GM19467 (cell line): Measurements from ENCODE around the gene AP2S1.
"Not testable (repeated sequence)": the region's sequence is repeated elsewhere in the genome, so short reads cannot be mapped to it uniquely, and the experiment has no call there.

Experiments
- ATAC-seq: cut with Tn5 transposase; IDR thresholded peaks from one replicate; pipeline ENCODE4 v1.9.1; 2021; ENCODE audit warnings: mild to moderate bottlenecking, moderate library complexity; ENCODE audit not compliant: unreplicated experiment

AP2S1 gene

DNA sequence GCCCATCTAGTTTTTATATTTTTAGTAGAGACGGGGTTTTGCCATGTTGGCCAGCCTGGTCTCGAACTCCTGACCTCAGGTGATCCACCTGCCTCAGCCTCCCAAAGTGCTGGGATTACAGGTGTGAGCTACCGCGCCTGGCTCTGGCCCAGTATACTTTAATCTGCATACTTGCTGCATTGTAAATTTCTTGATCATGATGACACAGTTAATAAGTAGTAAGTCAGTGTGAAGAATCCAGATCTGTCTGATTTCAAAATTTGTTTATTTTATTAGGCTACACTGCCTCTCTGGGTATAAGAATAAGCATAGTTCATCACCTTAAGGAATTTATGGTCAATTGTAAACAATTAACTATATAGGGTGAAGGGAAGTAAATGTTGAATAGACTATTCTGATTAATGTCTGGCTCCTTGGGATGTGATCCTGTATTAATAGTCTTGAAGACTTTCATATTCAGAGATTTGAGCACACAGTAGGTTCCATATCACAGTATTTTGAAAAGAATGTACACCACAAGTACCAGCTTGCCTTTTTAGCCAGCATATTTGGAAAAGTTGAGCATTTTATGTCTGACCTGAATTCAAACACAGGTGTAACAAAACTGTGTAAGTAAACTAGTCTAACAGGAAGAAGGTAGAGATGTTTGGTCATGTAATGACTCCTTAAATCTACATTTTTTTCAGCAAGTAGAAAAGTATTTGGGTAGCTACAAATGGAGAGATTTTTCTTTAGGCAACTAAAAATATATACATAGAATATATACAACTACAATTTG is 17.6 kb upstream of the AP2S1 start:
- ATAC-seq = no peak

GRCh38 chr19:46867170-46867569 is 16.5 kb upstream of the AP2S1 start:
- no peak for ATAC-seq

DNA sequence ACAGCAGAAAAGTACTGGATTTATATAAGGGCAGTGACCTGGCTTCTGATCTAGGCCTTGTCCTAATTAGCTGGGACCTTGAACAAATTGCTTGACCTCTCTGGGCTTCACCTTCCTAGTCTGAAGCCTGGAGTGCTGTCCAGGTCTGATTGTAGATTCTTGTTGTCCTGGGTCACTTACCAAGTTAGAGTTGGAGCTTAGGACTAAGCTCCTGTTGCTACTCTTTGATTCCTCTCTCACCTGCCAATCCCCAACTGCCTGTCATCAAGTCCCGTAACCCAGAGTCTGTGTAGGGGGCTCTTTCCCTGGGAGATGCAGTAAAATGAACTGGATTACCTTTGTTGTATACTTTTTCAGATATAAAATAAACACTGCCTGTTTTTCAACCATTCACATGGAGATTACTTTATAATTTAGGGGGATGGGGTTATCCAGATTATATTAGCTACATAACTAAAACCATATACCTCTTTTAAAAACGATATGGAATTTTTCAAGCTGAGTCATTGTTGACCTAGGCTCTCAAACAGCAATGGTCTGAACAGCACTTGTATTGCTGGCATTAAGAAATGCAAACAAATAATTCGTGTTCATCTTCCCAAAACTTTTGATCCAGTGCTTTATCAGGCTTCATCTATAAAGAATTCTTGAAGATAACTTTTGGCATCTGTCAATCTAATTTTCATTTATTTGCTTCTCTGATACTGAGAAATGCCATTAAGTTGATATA is 15.9 kb upstream of the AP2S1 start:
- ATAC-seq = no peak

- ATAC-seq = no peak
Observed at GRCh38 chr19:46863818-46864629, 13.4 kb upstream of the AP2S1 start.

DNA sequence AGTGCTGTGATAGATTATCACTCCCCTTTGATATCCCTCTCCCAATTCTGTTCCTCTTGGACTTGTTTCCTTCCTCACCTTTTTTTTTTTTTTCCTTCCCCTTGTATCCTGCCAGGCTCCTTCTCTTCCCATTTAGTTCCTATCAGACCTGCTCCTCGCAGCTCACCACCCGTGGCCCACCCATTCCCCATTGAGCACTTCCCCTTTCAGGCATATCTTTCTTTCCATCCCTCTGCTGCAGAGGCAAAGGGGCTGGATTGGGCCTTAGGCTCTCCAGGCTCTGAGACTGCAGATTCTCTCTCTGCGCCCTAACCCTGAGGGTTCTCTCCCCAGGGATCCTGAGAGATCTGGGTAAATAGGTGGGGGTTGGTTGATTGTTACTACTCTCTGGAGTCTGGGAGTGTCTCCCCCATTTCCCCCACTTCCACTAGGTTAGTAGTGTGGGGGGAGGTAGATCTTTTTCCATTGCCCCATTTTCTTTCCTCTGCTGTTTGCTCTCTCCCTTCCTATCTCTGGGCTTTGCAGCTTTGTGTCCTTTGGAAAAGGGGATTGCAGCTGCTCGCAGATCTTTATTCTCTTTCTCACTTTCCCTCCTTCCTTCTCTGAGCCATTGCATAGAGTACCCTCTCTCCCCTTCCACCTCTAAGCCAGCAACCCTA is 12.5 kb upstream of the AP2S1 start:
- no peak for ATAC-seq

GRCh38 chr19:46862503-46862834 is 11.8 kb upstream of the AP2S1 start:
- no peak for ATAC-seq

GRCh38 chr19:46861691-46862502 is 11.3 kb upstream of the AP2S1 start:
- no peak for ATAC-seq

DNA sequence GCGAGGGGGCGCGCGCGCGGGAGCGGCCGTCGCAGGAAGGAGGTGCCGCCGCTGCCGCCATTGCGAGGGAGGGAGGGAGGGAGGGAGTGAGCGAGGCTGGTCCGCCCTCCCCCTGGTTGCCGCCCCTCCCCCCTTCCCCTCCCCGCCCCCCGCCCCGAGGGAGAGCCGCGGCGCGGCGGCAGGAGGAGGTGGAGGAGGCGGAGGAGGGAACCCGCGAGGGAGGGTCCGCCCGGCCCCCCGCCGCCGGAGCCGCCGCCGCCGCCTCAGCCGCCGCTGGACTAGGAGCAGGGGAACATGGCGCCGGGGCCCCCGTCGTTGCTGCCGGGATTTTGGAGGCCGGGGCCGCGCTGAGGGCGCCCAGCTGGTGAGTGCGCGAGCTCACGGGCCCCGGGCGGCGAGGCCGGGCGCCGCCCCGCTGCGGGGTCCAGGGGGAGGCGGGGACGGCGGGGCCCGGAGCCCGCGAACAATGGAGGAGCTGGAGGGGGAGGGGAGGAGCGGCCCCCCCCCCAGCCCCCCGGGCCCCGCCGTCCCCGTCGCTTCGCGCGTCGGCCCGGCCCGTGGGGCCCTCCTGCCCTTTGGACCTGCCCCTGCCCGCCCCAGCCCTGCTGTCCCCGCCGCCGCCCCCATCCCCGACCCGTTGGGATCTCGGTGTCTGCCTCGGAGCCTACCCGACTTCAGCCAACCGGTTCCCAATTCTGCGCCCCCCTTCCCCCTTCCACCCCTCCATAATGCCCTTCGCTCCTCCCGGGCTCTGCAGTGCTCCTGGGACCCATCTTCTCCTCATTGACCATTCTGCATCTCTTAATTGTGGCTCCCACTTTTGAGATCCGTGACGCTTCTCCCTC is 10.4 kb upstream of the AP2S1 start, which contains the start of gene ARHGAP35:
Gene ARHGAP35, plus strand, starts transcription at position 152 of the 845 bp plus-strand sequence. CDS start 57,679 bp downstream, outside the sequence.
- ATAC-seq = peak; percentile 3

DNA sequence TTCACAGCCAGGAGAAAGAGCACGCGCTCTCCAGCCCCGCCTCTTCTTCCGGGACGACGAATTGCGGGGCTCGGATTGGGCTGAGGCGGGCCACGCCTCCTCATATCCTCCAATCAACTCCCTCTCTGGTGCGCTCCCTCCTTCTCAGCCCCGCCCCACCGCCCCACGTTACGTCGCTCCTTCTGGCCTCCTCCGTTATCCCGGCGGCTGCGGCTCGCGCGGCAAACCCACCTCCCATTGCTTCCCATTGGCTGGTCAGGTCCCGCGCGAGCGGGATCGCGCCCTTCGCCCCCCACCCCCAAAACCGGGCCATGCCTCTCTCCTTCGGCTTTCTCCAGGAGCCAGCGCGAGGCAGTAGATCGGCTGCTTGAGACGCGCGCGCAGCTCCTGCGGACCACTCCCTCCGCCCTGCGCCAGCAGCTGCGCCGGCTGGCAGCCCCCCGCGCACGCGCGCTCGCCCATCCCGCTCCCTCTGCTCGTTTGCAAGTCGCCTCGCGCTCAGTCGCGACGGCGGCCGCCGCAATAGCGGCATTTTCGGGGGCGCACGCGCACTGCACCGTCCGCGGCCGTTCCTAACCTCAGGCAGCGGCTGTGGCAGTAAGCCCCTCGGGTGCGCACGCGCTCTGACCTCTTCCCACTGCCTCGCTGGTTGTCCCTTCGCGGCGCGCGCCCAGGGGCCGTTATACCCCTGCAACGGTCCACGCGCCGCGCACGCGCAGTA is 9.6 kb upstream of the AP2S1 start:
- peak; percentile 54 for ATAC-seq

GRCh38 chr19:46859637-46860124 is 9.0 kb upstream of the AP2S1 start:
- peak; percentile 5 for ATAC-seq

GRCh38 chr19:46856062-46857022 is 5.7 kb upstream of the AP2S1 start:
- ATAC-seq = peak; percentile 36

- not testable (repeated sequence) for ATAC-seq
Observed at GRCh38 chr19:46854698-46855097, 4.1 kb upstream of the AP2S1 start.

DNA sequence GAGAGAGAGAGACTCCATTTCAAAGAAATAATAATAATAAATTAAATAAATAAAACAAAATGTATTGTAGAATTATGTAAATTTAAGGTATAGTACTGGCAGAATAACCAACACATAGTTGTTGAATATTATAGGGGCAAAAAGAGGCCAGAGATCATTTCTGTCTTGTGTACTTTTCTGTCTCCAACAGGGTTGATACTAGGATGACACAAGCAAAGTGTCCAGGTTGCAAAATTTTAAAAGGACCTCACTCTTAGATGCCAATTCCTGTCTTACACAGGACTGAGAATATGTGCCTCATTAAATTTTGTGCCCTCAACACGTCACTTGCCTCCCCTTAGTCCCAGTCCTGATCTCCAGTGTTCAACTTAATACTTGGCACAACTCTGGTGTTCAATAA is 2.2 kb upstream of the AP2S1 start:
- ATAC-seq = no peak

DNA sequence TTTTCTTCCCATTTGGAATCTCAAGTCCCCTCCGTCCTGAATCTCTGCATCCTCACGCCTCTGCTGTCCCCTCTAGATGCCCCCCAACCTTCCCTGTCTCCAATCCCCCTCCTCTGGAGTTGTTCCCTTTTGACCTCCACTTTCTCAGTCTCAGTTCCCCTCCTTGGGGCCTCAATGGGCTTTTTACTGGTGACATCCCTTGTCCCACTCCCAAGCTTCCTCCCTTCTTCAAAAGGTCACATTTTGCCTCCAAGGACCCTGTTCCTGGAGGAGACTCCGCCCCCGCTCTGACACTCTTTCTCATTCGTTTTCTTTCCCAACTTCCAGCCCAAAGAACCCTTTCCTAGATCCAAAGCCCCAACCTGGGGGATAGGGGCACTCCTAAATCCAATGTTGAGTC is 1.0 kb downstream of the AP2S1 start:
- ATAC-seq = no peak

GRCh38 chr19:46848389-46848788 is 2.3 kb downstream of the AP2S1 start:
- ATAC-seq = no peak

DNA sequence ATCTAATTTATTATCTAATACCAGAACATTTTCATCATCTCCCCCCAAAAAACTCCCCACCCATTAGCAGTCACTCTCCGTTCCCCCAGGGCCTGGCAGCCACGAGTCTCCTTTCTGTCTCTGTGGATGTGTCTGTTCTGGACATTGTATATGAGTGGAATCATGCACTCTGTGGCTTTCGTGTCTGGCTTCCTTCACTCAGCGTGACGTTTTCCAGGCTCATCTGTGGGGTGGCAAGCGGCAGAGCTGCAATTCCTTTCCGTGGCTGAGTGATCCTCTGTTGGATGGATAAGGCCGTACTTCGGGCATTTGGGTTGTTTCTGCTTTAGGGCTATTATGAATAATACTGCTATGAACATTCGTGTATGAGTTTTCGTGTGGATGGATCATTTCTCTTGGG is 3.1 kb downstream of the AP2S1 start:
- no peak for ATAC-seq

GRCh38 chr19:46845959-46846459 is 4.6 kb downstream of the AP2S1 start:
- ATAC-seq = no peak
